ENCODE data around the gene PGBD4. TPM values are rescaled to one million over a fixed set of nuclear protein-coding genes. Genes with fewer than 3 reads are reported as not detected.
A peak's percentile ranks its signal among the peaks of the same experiment; 100 is the strongest.

The PGBD4 gene
- total and polyA plus RNA-seq, 2 of the 13 experiments (the other 11 are each of a cell fraction or from before 2014, with no cell fraction given): 1.4 to 1.7 TPM

- TF ChIP-seq POLR2AphosphoS2 (IDR thresholded peaks at IDR 0.05; ENCODE audit: low read depth, low read length): no peak
- TF ChIP-seq ZNF770 (CRISPR knock-in tag; IDR thresholded peaks at IDR 0.05): no peak; the same call in 1 of the 2 replicates
- 0 out of 2 replicates have a peak, but pooled peaks have one; percentile 0 for TF ChIP-seq FOXA3 (CRISPR knock-in tag; IDR thresholded peaks at IDR 0.05)
- no peak for TF ChIP-seq RARA (CRISPR knock-in tag; IDR thresholded peaks at IDR 0.05)
- TF ChIP-seq TFDP1 (CRISPR knock-in tag; IDR thresholded peaks at IDR 0.05; ENCODE audit: borderline replicate concordance): no peak
- 0 out of 2 replicates have a peak, but pooled peaks have one; percentile 17 for TF ChIP-seq ZNF550 (CRISPR knock-in tag; IDR thresholded peaks at IDR 0.05; ENCODE audit: borderline replicate concordance)
- TF ChIP-seq PREB (CRISPR knock-in tag; IDR thresholded peaks at IDR 0.05): no peak
- no peak for TF ChIP-seq THYN1 (CRISPR knock-in tag; IDR thresholded peaks at IDR 0.05; ENCODE audit: borderline replicate concordance, low read depth)
These were observed 467 bp downstream of the PGBD4 start (continued) for GRCh38 chr15:34102175-34102925.

Data from HepG2 (cell line).